Activated T-cell treated with anti-CD3 and anti-CD28 coated beads, Interleukin-2, amount 50 U/mL, for 1 hour (primary cell): ENCODE data around the gene COLEC12.

Source experiments
- DNase-seq: peaks from one replicate; pipeline ENCODE4 v3.0.0-alpha.2; 2020

COLEC12 gene

DNA sequence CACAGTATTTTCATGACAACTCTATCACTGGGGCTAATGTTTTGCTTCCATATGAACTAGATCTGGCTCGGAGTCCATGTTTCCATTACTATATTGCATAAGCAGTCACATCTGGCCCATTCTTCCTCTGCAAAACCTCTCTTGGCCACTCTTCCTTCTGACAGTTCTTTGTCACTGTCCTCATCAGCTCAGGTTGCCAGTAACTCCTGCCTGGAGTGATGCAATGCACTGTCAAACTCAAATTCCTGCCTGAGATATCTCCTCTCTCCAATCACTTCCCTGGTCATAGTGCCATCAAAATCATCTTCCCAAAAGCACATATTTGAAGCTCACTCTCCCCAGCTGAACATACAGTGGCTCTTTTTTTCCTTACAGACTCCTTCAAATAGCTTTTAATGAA, 66.1 kb downstream of the COLEC12 start:
- DNase-seq: no peak

DNA sequence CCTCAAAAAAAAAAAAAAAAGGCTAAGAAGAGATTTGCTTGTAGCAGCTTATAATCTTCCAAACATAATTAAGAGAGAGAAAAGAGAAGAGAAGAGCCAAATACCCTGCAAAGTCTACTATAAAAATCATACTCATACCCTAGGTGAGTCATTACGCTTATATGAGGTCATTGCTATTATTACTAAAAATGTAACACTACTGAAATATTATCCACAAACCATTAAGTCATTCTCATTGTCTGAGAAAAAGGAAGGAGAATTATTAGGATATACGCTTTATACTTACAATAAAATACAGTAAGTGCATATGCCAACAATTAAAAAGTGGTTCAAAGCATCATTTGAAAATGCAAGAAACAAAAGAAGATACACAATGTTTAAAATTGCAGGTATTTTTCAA, 66.5 kb downstream of the COLEC12 start:
- no peak for DNase-seq

DNA sequence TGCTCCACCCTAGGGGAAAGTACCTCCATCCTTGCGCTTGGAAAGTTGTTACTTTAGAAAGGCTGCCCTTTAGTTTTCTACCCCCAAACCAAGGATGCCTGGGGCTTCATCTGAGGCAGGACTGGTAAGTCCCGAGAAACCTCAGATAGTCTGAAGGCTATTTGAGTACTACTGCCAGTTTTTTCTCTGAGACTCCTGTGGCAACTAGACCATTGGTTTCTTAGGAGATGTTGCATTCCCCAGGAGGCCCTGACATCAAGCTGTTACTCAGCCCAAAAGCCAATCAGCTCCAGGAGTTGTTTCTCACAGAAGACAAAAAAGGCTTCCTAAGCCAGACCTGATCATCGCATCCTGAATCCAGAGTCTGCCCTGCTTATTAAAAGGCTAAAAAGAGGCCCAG, 67.2 kb downstream of the COLEC12 start:
- no peak for DNase-seq

DNA sequence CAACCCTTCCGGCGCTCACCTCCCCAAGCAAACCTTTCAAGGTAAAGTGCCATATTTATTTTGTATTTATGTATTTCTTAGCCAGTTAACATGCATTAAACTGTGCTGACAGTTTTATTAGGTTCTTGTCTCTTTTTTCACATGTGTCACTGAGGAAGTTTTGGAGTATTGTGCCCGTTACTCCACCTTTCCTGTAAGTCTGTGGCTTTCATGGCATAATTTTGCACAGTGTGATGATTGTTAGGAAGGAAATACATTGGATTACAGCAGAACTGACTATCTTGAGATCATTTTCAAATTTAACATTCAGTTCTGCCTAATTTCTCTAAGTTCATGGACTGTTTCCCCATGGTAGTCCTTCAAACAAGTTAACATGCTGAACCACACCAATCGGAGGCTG, 67.7 kb downstream of the COLEC12 start:
- DNase-seq: no peak

DNA sequence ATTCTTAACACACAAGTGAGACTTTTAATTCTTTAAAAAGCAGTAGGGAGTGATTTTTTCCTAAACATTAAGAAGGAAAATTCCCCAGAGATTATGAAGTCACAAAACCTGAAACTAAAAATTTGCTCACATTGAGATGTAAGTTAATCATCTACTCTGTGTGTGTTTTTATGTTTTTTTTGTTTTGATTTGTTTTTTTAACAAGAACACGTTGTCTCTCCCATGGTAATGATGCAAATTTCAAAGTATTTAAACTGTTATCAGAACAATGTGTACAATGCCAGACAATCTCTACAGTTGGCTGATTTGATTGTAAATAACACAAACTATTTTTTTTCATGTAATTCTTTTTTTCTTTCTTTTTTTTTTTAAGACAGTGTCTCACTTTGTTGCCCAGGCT, 71.5 kb downstream of the COLEC12 start:
- no peak for DNase-seq

GRCh38 chr18:427005-427404, 73.5 kb downstream of the COLEC12 start:
- DNase-seq: no peak

- no peak for DNase-seq
These were observed 75.3 kb downstream of the COLEC12 start for GRCh38 chr18:425106-425745.

GRCh38 chr18:424668-425067, 75.8 kb downstream of the COLEC12 start:
- DNase-seq: no peak

- DNase-seq: no peak
These were observed 76.3 kb downstream of the COLEC12 start for GRCh38 chr18:424071-424661.

GRCh38 chr18:422966-423365, 77.5 kb downstream of the COLEC12 start:
- DNase-seq: no peak

- DNase-seq: no peak
These were observed 79.0 kb downstream of the COLEC12 start for GRCh38 chr18:421247-422155.

- no peak for DNase-seq
These were observed 79.7 kb downstream of the COLEC12 start for GRCh38 chr18:420661-421246.

DNA sequence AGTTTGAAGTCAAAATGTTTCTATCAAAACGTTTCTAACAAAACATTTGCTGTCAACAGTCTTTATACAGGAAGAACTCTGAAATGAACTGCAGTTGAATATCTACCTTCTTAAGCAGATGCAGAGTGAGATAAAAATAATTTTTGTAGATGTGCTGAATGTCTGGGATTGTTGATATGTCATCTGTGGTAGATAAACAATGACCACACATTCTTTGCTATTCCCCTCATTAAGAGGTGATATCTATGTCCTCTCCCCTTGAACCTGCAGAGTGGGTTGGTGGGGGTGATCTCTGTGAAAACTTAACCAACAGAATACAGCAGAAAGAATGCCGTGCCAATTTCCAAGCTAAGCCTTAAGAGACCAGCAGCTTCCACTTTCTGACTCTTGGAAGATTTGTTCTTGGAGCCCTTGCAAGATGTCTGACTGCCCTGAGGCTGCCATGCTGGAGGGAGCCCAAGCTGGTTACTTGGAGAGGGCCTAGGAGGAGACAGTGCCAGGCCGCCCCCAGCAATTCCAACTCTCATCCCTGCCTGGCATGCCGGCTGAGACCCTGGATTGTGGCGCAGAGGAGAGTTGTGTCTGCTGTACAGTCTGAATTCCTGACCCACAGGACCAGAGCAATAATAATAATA, 80.8 kb downstream of the COLEC12 start:
- DNase-seq: no peak

DNA sequence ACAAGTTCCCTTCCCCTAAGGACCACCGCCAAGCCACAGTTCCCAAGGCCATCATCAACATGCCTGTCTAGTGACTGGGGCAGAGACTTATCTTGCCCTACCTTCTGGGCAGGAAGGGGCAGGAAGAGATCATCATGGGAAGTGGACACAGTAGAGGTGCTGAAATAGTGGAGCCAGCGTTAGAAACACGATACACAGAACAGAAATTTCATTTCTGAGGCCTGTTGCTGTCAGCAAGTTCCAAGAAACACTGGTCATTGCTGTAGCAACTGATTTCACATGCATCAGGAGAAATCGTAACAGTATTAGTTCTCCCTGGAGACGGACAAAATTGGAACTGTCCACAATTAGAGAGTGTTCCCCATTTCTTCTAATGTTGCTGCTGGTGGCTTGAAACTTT, 83.0 kb downstream of the COLEC12 start:
- DNase-seq: no peak

DNA sequence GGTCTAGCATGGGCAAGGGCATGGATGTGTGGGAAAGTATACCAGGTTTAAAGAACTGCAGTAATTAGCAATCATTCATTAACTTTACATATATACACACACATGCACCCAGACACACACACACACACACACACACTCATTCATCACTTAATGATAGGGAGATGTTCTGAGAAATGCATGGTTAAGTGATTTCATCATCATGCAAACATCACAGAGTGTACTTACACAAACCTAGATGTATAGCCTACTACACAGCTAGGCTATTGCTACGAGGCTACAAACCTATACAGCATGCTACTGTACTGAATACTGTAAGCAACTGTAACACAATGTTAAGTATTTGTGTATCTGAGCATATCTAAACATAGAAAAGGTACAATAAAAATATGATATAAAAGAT, 83.6 kb downstream of the COLEC12 start:
- no peak for DNase-seq

DNA sequence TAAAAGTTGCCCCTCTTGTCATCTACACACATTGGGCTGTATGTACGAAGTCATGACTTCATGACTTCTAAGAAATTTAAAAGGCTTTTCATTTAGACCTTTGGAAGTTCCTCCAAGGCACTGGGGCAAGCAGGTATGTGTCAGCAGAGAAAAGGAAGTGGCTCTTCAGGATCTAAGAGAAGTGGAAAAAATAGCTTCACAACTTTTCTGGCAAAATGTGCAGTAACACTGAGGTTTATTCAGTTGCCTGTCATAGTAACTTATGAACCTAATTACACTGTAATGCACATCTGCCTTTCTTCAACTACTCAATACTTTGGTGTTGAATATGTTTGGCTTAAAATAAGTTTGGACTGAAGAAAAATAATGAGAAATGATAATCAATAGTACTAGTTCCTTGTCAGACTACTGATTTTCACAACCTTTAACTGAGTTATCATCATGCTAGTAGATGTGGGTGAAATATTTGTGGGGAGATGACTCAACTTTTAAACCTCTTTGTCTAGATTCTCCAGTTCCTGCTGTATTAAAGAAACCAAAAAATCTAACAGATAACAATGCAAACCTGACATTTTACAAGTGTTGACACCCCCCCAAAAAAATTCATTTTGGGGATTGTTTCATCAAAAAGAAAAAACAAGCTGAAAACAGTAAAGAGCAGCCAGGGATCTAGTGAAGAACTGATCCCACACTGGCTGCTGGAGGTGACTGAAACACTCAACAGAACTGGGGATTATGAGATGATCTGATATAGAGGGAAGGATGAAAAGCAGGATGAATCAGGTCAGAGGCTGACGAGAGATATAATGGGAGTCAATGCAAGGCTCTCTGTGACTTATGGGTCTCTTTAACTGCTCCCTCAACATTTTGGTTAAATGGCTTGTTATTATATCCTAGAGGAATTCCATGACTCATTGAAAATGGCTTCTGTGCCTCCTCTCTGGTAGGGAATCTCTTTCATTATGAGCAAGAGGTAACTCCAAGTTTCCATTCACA, 84.6 kb downstream of the COLEC12 start:
- no peak for DNase-seq

GRCh38 chr18:415047-415446, 85.5 kb downstream of the COLEC12 start:
- no peak for DNase-seq

GRCh38 chr18:413233-413632, 87.3 kb downstream of the COLEC12 start:
- no peak for DNase-seq

GRCh38 chr18:410047-410455, 90.5 kb downstream of the COLEC12 start:
- no peak for DNase-seq

GRCh38 chr18:408367-408766, 92.1 kb downstream of the COLEC12 start:
- no peak for DNase-seq

DNA sequence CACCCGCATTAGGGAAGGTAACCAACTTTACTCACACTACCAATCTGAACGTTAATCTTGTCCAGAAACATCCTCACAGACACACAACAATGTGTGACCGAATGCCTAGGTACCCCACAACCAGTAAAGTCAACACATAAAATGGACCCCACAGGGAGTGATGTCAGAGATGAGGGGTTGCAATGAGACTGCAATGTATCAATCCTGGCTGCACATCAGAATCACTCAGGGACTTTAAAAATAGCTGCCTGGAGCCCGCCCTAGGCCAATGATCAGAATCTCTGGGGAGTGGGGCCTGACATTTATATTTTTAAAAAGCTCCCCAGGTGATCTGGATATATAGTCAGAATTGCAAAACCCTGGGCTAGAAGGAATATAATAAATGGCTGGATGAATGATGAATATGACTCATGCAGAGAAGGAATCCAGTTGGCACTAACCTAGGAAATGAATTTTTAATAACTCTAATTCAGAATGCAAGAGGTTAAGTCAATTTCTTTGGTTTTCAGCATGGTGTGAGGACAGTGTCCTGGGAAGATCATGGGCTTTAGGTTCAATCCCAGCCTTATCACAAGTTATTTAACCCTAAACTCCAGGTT, 92.8 kb downstream of the COLEC12 start:
- DNase-seq: no peak
